ENCODE results near the gene SUSD4.
"Not testable (repeated sequence)": the region's sequence is repeated elsewhere in the genome, so short reads cannot be mapped to it uniquely, and the experiment has no call there.

The SUSD4 gene

DNA sequence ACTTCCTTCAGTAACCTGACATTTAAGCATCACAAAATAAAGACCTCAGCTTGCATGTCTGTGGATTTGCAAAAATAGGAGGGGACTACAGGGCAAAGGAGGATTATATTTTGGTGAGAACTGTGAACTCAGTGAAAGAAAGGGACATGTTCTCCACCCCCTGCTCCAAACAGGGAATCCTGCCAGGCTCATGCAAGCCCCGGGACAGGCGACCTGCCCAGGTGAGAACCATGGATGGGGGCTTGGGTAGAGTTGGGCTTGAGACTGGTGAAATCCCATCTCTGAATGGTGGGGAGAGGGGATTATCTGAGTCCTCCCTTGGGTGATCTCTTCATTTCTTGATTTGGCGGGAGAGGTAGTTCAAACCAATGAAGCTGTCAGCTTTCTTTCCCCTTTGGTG, 110.1 kb downstream of the SUSD4 start:
- DNase-seq (ENCODE audit: low read depth in 2 of 3, low spot score in 1 of 3) = no peak

GRCh38 chr1:223251387-223251786, 112.6 kb downstream of the SUSD4 start:
- not testable (repeated sequence) for DNase-seq (ENCODE audit: low read depth in 2 of 3, low spot score in 1 of 3)

GRCh38 chr1:223250632-223251015, 113.4 kb downstream of the SUSD4 start:
- DNase-seq (ENCODE audit: low read depth in 2 of 3, low spot score in 1 of 3) = no peak

- no peak for DNase-seq (ENCODE audit: low read depth in 2 of 3, low spot score in 1 of 3)
These were observed 113.9 kb downstream of the SUSD4 start for GRCh38 chr1:223249854-223250631.

- no peak for DNase-seq (ENCODE audit: low read depth in 2 of 3, low spot score in 1 of 3)
These were observed 115.2 kb downstream of the SUSD4 start for GRCh38 chr1:223248770-223249140.

- no peak for DNase-seq (ENCODE audit: low read depth in 2 of 3, low spot score in 1 of 3)
These were observed 115.8 kb downstream of the SUSD4 start for GRCh38 chr1:223248001-223248769.

GRCh38 chr1:223246476-223247112, 117.4 kb downstream of the SUSD4 start:
- no peak for DNase-seq (ENCODE audit: low read depth in 2 of 3, low spot score in 1 of 3)

DNA sequence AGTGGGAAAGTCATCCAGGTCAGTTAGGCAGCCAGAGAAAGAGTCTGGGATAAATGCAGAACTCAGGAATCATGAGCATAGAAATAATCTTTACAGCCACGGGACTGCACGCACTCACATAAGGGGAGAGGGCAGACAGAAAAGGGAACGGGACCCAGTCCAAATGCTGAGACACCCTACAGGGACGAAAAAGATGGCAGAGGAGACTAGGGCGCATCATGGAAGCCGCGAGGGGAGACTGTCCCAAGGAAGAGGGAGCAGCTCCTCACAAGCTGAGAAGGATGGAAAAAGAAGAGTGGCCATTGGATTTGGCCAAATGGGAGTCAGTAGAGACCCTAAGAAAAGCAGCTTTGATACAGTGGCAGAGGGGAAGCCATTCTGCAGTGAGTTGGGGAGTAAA, 118.0 kb downstream of the SUSD4 start:
- DNase-seq (ENCODE audit: low read depth in 2 of 3, low spot score in 1 of 3) = no peak

GRCh38 chr1:223245411-223245810, 118.6 kb downstream of the SUSD4 start:
- no peak for DNase-seq (ENCODE audit: low read depth in 2 of 3, low spot score in 1 of 3)

GRCh38 chr1:223244366-223245103, 119.4 kb downstream of the SUSD4 start:
- DNase-seq (ENCODE audit: low read depth in 2 of 3, low spot score in 1 of 3) = no peak

DNA sequence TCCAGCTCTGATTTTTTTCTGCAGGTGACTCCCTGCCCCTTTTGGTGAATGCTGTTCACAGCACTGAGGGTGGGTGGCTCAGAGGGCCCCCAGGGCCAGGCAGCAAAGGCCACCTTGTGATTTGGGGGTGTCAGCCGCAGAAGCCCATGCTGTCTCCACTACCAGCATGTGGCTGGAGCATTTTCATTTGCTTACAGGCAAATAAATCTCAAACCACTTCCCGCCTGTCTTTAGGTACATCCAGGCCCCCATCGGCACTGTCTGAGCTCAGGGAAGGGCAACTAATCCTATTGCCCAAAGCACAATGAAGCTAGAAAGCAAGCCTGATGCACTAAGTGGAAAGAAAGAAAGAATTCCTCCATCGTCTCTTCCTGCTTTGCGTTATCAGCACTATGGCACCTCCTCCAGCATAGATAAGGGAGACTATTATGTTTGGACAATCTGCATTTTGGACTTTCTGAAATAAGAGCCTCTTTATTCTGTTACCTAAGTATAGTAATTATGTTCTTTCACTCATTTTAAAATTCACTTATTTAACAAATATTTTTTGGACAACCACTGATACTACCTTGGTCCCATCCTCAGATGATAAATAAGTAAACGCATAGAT, 120.4 kb downstream of the SUSD4 start:
- no peak for DNase-seq (ENCODE audit: low read depth in 2 of 3, low spot score in 1 of 3)

- no peak for DNase-seq (ENCODE audit: low read depth in 2 of 3, low spot score in 1 of 3)
These were observed 121.0 kb downstream of the SUSD4 start for GRCh38 chr1:223242971-223243370.

DNA sequence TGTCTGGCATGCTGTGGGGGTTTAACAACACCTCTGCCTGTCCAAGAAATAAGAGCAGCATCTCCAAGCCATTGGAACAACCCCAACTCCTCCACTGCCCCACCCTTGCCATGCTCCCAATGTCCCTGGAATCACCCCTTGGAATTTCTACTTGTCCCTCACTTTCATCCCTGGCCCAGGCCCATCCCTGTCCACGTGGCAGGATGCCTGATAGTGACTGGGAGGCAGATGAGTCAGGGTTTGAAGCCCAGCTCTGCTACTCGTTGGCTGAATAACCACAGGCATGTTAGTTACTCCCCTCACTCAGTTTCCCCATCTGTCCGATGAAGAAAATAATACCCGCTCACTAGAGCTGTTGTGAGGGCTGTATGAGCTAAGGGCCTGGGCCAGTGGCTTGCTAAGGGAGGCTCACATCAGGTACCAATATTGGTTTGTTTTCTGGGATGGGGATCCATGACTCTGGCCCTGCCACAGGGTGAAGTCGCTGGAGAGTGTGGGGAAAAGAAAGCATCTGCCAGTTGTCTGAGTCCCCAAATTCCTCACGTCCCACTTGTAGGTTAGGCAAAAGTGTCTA, 121.5 kb downstream of the SUSD4 start:
- no peak for DNase-seq (ENCODE audit: low read depth in 2 of 3, low spot score in 1 of 3)

GRCh38 chr1:223240122-223240521, 123.9 kb downstream of the SUSD4 start:
- DNase-seq (ENCODE audit: low read depth in 2 of 3, low spot score in 1 of 3) = no peak

DNA sequence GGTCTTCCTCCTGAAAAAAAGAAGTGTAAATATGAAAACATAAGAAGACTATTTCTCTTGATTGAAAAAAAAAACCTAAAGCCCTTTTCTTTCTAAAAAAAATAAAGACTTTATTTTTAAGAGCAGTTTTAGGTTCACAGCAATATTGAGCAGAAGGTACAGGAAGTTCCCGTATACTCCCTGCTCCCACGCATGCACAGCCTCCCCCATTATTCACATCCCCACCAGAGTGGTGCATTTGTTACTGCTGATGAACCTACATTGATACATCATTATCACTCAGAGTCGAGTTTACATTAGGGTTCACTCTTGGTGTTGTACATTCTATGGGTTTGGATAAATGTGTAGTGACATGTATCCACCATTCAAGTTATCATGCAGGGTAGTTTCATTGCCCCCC, 128.9 kb downstream of the SUSD4 start:
- DNase-seq (ENCODE audit: low read depth in 2 of 3, low spot score in 1 of 3) = no peak

DNA sequence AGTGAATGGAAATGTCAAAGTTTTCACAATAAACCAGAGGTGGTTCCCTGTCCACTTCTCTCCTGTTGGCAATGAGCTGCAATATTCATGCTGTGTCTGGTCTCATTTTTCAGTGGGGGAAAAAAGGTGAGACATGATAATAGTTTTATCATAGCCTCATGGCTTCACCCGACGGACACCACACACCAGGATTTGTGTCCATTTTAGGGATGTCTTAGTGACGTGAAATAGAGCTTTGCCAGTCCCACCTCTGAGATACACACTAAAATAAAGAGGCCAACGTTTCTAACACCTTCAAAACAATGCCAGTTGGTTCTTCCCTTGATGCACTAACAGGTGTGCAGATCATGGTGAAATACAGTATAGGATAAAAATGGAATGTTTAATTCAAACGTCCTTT, 129.4 kb downstream of the SUSD4 start:
- no peak for DNase-seq (ENCODE audit: low read depth in 2 of 3, low spot score in 1 of 3)

DNA sequence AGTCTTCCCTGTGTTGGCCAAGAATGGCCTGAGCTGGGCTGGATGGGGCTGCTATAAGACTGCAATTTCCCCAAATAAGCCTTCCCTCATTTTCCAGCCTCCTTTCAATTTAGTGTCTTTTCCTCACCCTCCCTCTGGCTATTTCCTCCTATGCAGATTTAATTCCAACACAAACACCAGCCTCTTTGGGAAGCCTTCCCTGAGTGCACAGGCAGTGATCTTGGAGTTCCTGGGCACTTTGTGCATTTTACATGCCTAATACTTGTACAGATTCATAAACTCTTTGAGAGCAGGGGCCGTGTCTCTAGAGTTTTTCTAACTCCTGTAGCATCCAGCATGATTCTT, 129.8 kb downstream of the SUSD4 start:
- no peak for DNase-seq (ENCODE audit: low read depth in 2 of 3, low spot score in 1 of 3)

GRCh38 chr1:223233410-223234169, 130.4 kb downstream of the SUSD4 start:
- DNase-seq (ENCODE audit: low read depth in 2 of 3, low spot score in 1 of 3) = no peak

GRCh38 chr1:223233019-223233409, 131.0 kb downstream of the SUSD4 start:
- DNase-seq (ENCODE audit: low read depth in 2 of 3, low spot score in 1 of 3) = no peak

- no peak for DNase-seq (ENCODE audit: low read depth in 2 of 3, low spot score in 1 of 3)
These were observed 132.4 kb downstream of the SUSD4 start for GRCh38 chr1:223231581-223231980.

Measured in stimulated activated CD4-positive, alpha-beta T cell treated with anti-CD3 and anti-CD28 coated beads, Interleukin-12 subunit alpha, Interleukin-12 subunit beta, amount 100 ng/mL, for 48 hours (primary cell).